ENCODE measurements around the gene VIPR2.

The VIPR2 gene

DNA sequence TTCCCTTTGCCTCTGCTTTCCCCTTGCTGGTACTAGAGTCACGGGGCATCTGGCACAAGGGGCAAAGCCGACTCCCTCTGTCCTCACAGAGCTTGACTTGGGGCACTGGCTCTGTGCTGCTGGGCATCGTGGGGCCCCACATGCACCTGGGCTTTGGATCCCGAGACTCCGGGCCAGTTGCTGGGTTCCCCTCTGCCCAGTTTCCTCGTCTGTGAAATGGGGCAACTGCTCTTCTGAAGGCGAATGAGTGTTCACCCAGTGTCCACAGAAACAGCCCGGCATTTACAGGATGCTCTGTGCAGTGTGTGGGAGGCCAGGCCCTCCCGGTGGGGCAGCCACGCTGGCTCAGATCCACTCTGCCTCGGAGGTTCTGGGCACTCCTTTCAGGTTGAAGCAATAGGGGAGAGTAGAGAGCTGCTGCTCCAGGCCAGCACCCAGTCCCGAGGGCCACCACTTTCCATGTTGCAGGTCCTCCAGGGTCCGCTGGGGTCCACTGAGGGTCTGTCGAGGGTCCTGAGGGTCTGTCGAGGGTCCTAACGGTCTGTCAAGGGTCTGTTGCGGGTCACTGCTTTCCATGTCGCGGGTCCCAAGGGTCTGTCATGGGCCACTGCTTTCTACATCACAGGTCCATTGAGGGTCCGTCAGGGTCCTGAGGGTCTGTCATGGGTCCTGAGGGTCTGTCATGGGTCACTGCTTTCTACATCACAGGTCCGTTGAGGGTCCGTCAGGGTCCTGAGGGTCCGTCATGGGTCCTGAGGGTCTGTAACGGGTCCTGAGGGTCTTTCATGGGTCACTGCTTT is 103.6 kb downstream of the VIPR2 start:
- no peaks in the 10 kb centered on the region for H3K36me3 ChIP-seq (ENCODE audit: control insufficient read depth, insufficient read depth, low read length)
- H3K9ac ChIP-seq (ENCODE audit: low read length): no peak overlapping the region
- H3K27me3 ChIP-seq (ENCODE audit: control insufficient read depth, insufficient read depth, low read length): peaks cover 4% of the 10 kb centered on the region
- H3K4me3 ChIP-seq (ENCODE audit: low read length): no peak overlapping the region
- no peaks in the 10 kb centered on the region for H3K4me1 ChIP-seq (ENCODE audit: control insufficient read depth, insufficient read depth, low read length)
- no peaks in the 10 kb centered on the region for H3K9me3 ChIP-seq (ENCODE audit: control insufficient read depth, low read length)

DNA sequence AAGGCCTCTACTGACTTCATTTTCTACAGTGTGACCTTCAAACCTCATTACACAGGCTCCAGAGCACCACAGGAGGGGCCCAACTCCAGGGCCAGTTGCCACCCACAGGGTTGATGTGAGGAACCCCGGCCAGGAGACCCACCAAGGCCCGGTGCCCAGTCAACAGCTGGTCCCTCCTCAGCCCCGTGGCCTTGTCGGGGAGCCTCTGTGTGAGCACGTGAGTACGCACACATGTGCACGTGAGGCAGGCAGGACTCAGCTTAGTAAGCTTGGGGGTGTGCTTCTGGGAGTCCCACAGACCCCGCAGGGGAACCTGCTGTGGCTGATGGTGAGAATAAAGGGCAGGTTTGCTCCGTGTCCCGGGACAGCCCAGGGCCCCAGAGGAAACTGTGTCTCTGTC is 104.5 kb downstream of the VIPR2 start:
- no peaks in the 10 kb centered on the region for H3K36me3 ChIP-seq (ENCODE audit: control insufficient read depth, insufficient read depth, low read length)
- H3K4me3 ChIP-seq (ENCODE audit: low read length): no peak overlapping the region
- H3K27me3 ChIP-seq (ENCODE audit: control insufficient read depth, insufficient read depth, low read length): peaks cover 4% of the 10 kb centered on the region
- H3K4me1 ChIP-seq (ENCODE audit: control insufficient read depth, insufficient read depth, low read length): no peaks in the 10 kb centered on the region
- H3K9me3 ChIP-seq (ENCODE audit: control insufficient read depth, low read length): no peaks in the 10 kb centered on the region
- H3K9ac ChIP-seq (ENCODE audit: low read length): no peak overlapping the region

DNA sequence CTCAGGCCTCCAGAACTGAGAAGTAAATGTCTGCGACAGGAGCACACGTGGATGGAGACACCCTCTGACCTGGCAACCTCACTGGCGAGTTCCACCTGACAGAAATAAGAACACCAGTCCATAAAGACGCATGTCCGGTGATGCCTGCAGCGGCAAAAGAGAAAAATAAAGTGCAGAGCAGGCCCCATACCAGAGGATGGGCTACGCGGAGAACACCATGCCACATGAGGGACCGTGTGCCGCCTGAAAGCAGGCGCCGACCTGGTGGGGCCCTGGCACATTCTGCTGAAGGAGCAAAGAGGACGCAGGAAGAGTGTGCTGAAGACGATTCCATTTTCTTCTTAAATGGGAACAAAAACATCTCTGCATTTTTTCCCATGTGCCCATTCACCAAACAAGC is 105.0 kb downstream of the VIPR2 start:
- no peak overlapping the region for H3K4me3 ChIP-seq (ENCODE audit: low read length)
- no peak overlapping the region for H3K9ac ChIP-seq (ENCODE audit: low read length)
- no peaks in the 10 kb centered on the region for H3K36me3 ChIP-seq (ENCODE audit: control insufficient read depth, insufficient read depth, low read length)
- H3K4me1 ChIP-seq (ENCODE audit: control insufficient read depth, insufficient read depth, low read length): no peaks in the 10 kb centered on the region
- H3K27me3 ChIP-seq (ENCODE audit: control insufficient read depth, insufficient read depth, low read length): peaks cover 4% of the 10 kb centered on the region
- H3K9me3 ChIP-seq (ENCODE audit: control insufficient read depth, low read length): no peaks in the 10 kb centered on the region

GRCh38 chr7:159038066-159038465 is 106.6 kb downstream of the VIPR2 start:
- Histone ChIP-seq H3K36me3 (ENCODE audit: control insufficient read depth, insufficient read depth, low read length) (no peaks in the 10 kb centered on the region), H3K9ac (ENCODE audit: low read length) (no peak overlapping the region)

GRCh38 chr7:159036916-159037605 is 107.6 kb downstream of the VIPR2 start:
- H3K36me3 ChIP-seq (ENCODE audit: control insufficient read depth, insufficient read depth, low read length): no peaks in the 10 kb centered on the region
- no peaks in the 10 kb centered on the region for H3K9me3 ChIP-seq (ENCODE audit: control insufficient read depth, low read length)
- no peak overlapping the region for H3K4me3 ChIP-seq (ENCODE audit: low read length)
- H3K27me3 ChIP-seq (ENCODE audit: control insufficient read depth, insufficient read depth, low read length): peaks cover 4% of the 10 kb centered on the region
- H3K4me1 ChIP-seq (ENCODE audit: control insufficient read depth, insufficient read depth, low read length): peaks cover under 1% of the 10 kb centered on the region
- H3K9ac ChIP-seq (ENCODE audit: low read length): no peak overlapping the region

More at GRCh38 chr7:159038066-159038465, 106.6 kb downstream of the VIPR2 start:
- H3K4me1 ChIP-seq (ENCODE audit: control insufficient read depth, insufficient read depth, low read length): no peaks in the 10 kb centered on the region
- H3K9me3 ChIP-seq (ENCODE audit: control insufficient read depth, low read length): no peaks in the 10 kb centered on the region
- H3K4me3 ChIP-seq (ENCODE audit: low read length): no peak overlapping the region
- peaks cover 4% of the 10 kb centered on the region for H3K27me3 ChIP-seq (ENCODE audit: control insufficient read depth, insufficient read depth, low read length)

GRCh38 chr7:159035571-159036073 is 109.0 kb downstream of the VIPR2 start:
- no peaks in the 10 kb centered on the region for H3K36me3 ChIP-seq (ENCODE audit: control insufficient read depth, insufficient read depth, low read length)
- H3K4me1 ChIP-seq (ENCODE audit: control insufficient read depth, insufficient read depth, low read length): peaks cover 12% of the 10 kb centered on the region
- no peak overlapping the region for H3K4me3 ChIP-seq (ENCODE audit: low read length)
- peaks cover 7% of the 10 kb centered on the region for H3K27me3 ChIP-seq (ENCODE audit: control insufficient read depth, insufficient read depth, low read length)
- H3K9me3 ChIP-seq (ENCODE audit: control insufficient read depth, low read length): no peaks in the 10 kb centered on the region
- H3K9ac ChIP-seq (ENCODE audit: low read length): no peak overlapping the region

- Histone ChIP-seq H3K9me3 (ENCODE audit: control insufficient read depth, low read length) (no peaks in the 10 kb centered on the region), H3K4me3 (ENCODE audit: low read length) (no peak overlapping the region), H3K27me3 (ENCODE audit: control insufficient read depth, insufficient read depth, low read length) (peaks cover 7% of the 10 kb centered on the region), H3K9ac (ENCODE audit: low read length) (no peak overlapping the region), H3K36me3 (ENCODE audit: control insufficient read depth, insufficient read depth, low read length) (no peaks in the 10 kb centered on the region), H3K4me1 (ENCODE audit: control insufficient read depth, insufficient read depth, low read length) (peaks cover 13% of the 10 kb centered on the region)
Measured at GRCh38 chr7:159034988-159035387, 109.7 kb downstream of the VIPR2 start.

DNA sequence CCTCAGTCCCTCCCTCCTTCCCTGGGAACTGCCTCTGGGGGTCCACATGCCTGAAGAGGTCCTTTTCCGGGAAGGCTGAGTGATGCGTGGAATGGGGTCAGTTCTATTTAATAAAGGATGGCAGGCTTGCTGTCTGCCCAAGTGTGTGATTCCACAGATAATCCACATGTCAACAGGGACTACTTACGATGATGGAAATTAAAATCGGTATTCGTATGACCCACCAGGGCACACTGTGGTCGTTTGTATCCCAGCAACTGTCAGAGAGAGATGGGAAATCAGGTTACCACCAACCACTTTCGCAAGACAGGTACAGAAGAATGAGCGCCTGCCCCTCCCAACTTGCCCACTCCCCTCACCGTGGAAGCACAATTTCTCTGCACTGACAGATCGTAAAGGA is 110.3 kb downstream of the VIPR2 start:
- H3K9ac ChIP-seq (ENCODE audit: low read length): no peak overlapping the region
- H3K36me3 ChIP-seq (ENCODE audit: control insufficient read depth, insufficient read depth, low read length): no peaks in the 10 kb centered on the region

DNA sequence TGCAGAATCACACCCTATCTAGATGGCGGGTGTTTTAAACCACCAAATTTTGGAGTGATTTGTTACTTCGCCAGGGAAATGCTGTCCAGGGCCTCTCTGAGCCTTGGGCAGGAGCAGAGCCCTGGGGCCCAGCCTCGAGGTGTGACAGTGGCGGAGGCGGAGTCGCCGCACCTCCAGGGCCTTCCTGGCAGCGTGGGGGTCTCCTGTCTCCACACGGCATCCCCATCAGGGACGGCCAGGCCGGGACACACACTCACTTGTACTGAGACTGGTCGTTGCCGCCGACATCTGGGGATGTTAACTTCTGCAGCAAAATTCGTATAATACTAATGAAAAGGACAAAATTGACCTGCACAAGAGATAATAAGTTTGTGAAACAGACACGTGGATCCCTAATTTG is 110.7 kb downstream of the VIPR2 start:
- H3K27me3 ChIP-seq (ENCODE audit: control insufficient read depth, insufficient read depth, low read length): peaks cover 10% of the 10 kb centered on the region
- no peak overlapping the region for H3K4me3 ChIP-seq (ENCODE audit: low read length)
- H3K9ac ChIP-seq (ENCODE audit: low read length): no peak overlapping the region
- no peaks in the 10 kb centered on the region for H3K9me3 ChIP-seq (ENCODE audit: control insufficient read depth, low read length)
- H3K36me3 ChIP-seq (ENCODE audit: control insufficient read depth, insufficient read depth, low read length): no peaks in the 10 kb centered on the region
- peaks cover 13% of the 10 kb centered on the region for H3K4me1 ChIP-seq (ENCODE audit: control insufficient read depth, insufficient read depth, low read length)

More for the DNA sequence above, 110.3 kb downstream of the VIPR2 start:
- no peaks in the 10 kb centered on the region for H3K9me3 ChIP-seq (ENCODE audit: control insufficient read depth, low read length)
- H3K27me3 ChIP-seq (ENCODE audit: control insufficient read depth, insufficient read depth, low read length): peaks cover 7% of the 10 kb centered on the region
- peaks cover 13% of the 10 kb centered on the region for H3K4me1 ChIP-seq (ENCODE audit: control insufficient read depth, insufficient read depth, low read length)
- no peak overlapping the region for H3K4me3 ChIP-seq (ENCODE audit: low read length)

GRCh38 chr7:159033473-159033825 is 111.2 kb downstream of the VIPR2 start:
- no peaks in the 10 kb centered on the region for H3K9me3 ChIP-seq (ENCODE audit: control insufficient read depth, low read length)
- no peak overlapping the region for H3K4me3 ChIP-seq (ENCODE audit: low read length)
- H3K36me3 ChIP-seq (ENCODE audit: control insufficient read depth, insufficient read depth, low read length): no peaks in the 10 kb centered on the region
- H3K9ac ChIP-seq (ENCODE audit: low read length): no peak overlapping the region
- peaks cover 12% of the 10 kb centered on the region for H3K27me3 ChIP-seq (ENCODE audit: control insufficient read depth, insufficient read depth, low read length)
- H3K4me1 ChIP-seq (ENCODE audit: control insufficient read depth, insufficient read depth, low read length): peaks cover 13% of the 10 kb centered on the region

- Histone ChIP-seq H3K9ac (ENCODE audit: low read length) (no peak overlapping the region), H3K4me3 (ENCODE audit: low read length) (no peak overlapping the region), H3K36me3 (ENCODE audit: control insufficient read depth, insufficient read depth, low read length) (no peaks in the 10 kb centered on the region), H3K9me3 (ENCODE audit: control insufficient read depth, low read length) (no peaks in the 10 kb centered on the region), H3K27me3 (ENCODE audit: control insufficient read depth, insufficient read depth, low read length) (peaks cover 17% of the 10 kb centered on the region), H3K4me1 (ENCODE audit: control insufficient read depth, insufficient read depth, low read length) (peaks cover 18% of the 10 kb centered on the region)
Measured at GRCh38 chr7:159032753-159033472, 111.8 kb downstream of the VIPR2 start.

DNA sequence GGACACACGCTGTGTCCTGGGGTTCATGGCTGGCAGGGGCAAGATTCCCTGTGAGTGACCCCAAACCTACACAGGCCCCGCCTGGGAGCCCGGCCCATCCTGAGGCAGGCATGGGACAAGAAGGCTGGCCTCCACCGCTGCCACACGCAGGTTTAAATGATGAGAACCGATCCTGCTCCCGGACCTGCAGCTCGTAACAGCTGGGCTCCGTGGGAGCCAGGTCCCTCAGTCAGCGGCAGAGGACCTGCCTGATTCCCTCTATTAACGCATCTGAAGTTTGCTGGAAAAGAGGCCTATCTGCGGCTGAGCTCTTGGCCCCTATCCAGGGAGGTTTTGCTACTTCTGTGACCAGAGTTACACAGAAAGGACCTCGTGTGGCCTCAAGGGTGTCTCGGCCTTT is 112.3 kb downstream of the VIPR2 start:
- no peaks in the 10 kb centered on the region for H3K9me3 ChIP-seq (ENCODE audit: control insufficient read depth, low read length)
- peaks cover 23% of the 10 kb centered on the region for H3K4me1 ChIP-seq (ENCODE audit: control insufficient read depth, insufficient read depth, low read length)
- H3K4me3 ChIP-seq (ENCODE audit: low read length): no peak overlapping the region
- H3K27me3 ChIP-seq (ENCODE audit: control insufficient read depth, insufficient read depth, low read length): peaks cover 18% of the 10 kb centered on the region
- no peaks in the 10 kb centered on the region for H3K36me3 ChIP-seq (ENCODE audit: control insufficient read depth, insufficient read depth, low read length)
- H3K9ac ChIP-seq (ENCODE audit: low read length): no peak overlapping the region

Measured in mucosa of stomach (tissue), 1 donor.